HS-27A (cell line): ENCODE measurements around the gene CDRT15.
"Not testable (repeated sequence)": the region's sequence is repeated elsewhere in the genome, so short reads cannot be mapped to it uniquely, and the experiment has no call there.

ENCODE experiments used
- DNase-seq: peaks from one replicate; pipeline ENCODE4 v3.0.0-alpha.2; 2012; ENCODE audit warnings: low read depth, missing footprints

Gene CDRT15

DNA sequence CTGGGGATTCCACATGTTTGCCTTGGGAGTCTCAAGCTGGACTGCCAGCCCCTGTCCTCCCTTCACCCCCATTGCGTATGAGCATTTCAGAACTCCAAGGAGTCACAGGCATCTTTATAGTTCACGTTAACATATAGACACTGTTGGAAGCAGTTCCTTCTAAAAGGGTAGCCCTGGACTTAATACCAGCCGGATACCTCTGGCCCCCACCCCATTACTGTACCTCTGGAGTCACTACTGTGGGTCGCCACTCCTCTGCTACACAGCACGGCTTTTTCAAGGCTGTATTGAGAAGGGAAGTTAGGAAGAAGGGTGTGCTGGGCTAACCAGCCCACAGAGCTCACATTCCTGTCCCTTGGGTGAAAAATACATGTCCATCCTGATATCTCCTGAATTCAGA is 28.9 kb downstream of the CDRT15 start:
- DNase-seq: no peak

- DNase-seq: no peak
Observed at GRCh38 chr17:14206891-14207290, 29.8 kb downstream of the CDRT15 start.

- DNase-seq: no peak
Observed at GRCh38 chr17:14205992-14206461, 30.6 kb downstream of the CDRT15 start.

DNA sequence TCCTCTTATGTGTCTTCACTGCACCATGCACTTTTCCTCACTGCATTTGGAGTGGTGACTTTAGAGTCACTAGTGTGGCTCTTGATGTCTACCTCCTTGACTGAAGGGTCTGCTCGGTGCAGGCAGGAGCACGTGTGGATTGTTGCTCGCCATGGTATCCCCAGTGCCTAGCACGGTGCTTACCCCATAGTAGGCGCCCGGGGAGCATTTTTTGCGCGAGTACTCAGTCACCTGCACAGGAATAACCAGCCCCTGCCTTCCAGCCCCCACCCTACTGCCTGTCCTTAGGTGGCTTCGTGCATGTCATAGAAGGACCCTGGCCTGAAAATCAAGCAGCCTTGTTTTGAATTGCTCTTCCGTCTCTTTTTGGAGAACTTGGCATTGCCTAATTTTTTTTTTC is 31.3 kb downstream of the CDRT15 start:
- no peak for DNase-seq

DNA sequence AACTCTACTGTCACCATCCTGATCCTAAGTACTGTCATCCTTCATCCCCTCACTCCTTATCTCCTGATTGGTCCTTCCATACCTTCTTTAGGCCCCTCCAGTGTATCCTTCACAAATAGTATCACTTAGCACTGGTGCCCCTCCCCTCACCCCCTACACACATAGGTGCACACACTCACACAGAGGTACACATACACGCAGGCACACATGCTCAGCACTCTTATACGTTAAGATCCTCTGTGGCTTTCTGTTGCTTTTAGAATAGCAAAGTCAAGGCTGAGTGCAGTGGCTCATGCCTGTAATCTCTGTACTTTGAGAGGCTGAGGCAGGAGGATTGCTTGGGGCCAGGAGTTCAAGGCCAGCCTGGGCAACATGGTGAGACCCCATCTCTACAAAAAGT is 32.1 kb downstream of the CDRT15 start:
- DNase-seq: no peak

GRCh38 chr17:14204084-14204483 is 32.6 kb downstream of the CDRT15 start:
- no peak for DNase-seq

DNA sequence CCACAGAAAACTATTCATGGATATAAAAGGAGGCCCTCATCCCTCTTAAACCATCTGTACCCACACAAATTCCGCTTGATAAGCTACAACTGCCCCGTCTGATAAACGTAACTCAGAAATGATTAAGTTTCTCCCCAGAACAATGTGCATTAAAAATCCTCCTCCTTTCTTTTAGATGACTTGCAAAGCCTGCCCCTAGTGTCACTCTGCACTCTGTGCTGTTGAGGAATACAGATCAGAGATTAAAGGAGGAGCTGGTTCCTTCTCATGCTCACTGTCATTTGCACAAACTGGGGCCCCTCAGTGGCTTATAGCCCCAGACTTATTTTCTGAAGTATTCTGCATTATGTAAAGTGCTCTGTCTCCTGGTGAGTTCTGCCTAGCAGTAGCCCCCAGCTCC is 33.3 kb downstream of the CDRT15 start:
- no peak for DNase-seq

DNA sequence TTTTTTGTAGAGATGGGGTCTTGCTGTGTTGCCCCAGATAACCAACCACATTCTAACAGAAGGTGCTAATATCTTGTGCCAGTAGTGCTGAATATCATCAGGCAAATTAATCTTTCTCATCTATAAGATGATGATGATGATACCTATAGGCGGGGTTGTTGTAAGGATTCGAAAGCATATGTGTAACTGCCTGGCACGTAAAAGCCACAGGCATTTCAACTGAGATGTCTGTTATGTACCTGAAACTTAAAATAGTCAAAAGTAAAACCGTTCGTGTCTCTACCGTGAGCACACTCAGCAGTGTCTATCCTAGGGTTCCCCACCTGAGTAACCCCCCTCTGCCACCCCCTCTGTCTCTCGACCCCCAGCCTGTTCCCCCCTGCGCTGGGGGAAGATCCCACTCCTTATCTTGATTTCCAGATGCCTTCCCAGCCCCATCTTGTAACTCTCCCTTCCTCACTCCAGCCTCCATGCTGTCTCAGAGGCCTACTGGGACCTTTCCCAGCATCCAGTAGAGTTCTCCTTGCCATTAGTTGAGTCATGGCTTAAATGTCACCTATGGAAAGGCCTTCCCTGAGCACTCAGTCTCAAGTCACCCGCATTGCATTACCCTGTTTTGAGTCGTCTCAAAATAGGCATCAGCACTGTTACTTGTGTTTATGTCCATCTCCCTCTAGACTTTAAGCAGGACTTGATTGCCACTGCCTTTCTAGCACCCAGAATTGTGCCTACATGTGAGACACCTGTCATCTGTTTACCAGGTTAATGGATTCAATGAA is 34.1 kb downstream of the CDRT15 start:
- no peak for DNase-seq

DNA sequence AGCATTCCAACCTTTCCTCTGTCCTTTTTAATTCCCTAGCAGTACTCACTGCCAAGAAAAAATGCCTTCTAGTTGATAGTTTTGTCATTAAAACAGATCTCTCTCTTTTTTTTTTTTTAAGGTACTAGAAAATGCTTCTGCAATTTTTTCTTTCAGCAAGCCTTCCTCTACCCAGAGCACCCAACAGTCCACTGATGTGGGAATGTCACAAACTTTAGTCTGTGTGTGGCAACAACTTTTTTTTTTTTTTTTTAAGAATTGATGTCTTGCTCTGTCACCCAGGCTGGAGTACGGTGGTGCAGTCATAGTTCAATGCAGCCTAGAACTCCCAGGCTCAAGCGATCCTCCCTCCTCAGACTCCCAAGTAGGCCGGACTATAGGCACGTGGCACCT is 34.7 kb downstream of the CDRT15 start:
- DNase-seq: no peak

- DNase-seq: no peak
Observed at GRCh38 chr17:14201021-14201987, 35.4 kb downstream of the CDRT15 start.

DNA sequence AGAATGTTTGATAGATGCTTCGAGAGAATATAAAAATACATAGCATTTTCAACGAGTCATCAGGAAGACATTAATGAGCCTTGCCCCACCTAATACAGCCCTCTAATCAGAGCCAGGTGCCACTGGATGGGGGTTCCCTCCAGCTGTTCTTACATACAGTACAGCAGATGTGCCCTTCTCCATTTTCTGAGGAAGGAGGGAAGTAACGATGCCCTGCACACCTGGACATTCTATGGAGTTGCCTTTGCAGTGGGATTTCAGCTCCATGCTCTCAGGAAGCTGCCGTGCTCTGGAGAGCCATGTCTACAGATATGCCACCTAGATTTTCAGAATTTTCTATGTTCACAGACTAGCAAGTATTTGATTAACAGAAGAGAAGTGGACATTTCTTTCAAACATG is 36.3 kb downstream of the CDRT15 start:
- no peak for DNase-seq

DNA sequence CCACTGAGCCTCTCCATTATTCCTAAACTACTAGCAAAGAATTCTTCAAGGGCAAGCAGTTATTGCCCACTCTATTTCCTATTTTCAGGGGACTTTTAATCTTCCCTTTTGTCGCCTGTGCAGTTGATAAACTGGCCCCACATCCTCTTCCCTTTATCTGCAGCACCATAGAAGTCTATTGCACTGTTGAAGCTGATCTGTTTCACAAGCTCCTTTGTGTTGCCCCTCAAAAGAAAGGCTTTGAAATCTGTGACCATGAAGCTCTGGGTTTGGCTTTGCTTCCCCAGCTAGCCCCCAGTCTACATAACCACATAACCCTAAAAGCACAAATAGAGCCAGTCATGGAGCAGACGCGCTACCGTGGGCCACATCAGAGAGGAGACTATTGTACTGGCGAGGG is 37.1 kb downstream of the CDRT15 start:
- no peak for DNase-seq

- DNase-seq: no peak
Observed at GRCh38 chr17:14198575-14198974, 38.1 kb downstream of the CDRT15 start.

DNA sequence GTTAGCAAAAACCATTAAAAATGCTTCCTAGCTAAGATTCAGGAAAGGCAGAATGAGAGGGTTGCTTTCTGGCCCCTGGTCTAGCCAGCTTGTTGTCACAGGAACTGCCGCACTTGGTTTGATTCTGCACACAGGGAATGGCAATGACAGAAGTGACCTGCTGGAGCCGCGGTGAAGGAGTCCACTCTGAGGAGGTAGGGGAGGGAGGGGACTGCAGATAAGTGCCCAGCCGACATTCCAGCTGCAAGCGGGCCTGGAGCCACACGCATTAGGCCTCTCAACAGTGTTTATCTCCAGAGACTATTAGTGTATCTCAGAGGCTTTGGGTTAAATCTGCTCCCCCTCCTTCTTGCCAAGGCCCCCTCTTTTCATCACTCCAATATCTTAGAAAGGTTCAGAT is 38.6 kb downstream of the CDRT15 start:
- DNase-seq: no peak

DNA sequence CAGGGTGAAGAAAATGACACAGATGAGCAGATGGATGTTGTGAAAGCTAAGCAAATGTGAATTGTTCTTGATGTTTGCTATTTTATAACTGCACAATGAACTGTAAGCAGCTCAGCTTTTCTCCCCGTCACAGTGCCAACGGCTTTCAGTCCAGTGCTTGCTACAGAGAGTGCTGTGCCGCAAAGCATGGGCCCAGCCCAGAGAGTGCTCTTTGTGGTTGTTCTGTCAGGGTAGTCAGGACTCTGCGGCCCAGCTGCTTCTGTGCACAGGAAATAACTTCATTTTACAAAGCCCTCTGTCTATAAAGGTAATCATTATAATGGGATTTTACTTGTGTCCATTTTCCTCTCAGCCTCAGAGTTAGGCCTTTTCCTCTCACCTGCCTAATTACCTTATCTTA is 39.1 kb downstream of the CDRT15 start:
- DNase-seq: no peak

GRCh38 chr17:14197057-14197456 is 39.6 kb downstream of the CDRT15 start:
- no peak for DNase-seq

GRCh38 chr17:14196377-14196997 is 40.2 kb downstream of the CDRT15 start:
- DNase-seq: no peak

DNA sequence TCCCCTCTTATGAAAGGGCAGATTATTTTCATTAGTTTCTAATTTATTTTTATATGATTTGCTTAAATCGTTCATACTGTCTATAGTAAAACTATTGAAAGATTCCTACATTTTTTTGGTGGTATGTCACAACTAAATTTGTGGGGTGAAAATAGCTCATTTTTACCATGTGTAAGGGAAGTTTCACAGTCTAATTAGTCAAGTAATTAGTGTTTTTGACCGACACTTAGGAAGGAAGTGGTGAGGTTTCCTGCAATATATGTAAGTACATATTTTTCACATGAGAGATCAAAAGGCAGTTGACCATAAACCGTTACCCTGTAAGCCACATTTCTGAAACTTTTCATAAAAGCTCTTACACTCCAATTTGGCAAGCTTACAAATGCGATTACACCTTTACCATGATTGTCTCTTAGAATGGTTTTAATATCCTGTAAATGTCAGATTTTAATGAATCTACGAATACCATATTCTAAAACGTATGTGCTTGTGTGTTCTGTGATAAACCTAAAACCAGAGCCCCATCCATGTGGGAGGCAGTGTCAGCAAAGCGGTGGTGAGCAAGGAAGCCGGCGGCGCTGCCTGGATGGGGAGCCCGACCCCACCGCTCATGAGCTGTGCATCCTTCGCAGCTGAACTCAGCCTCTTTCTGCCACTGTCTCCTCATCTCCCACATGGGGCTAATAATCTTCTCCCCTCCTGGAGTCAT is 43.9 kb downstream of the CDRT15 start:
- not testable (repeated sequence) for DNase-seq

DNA sequence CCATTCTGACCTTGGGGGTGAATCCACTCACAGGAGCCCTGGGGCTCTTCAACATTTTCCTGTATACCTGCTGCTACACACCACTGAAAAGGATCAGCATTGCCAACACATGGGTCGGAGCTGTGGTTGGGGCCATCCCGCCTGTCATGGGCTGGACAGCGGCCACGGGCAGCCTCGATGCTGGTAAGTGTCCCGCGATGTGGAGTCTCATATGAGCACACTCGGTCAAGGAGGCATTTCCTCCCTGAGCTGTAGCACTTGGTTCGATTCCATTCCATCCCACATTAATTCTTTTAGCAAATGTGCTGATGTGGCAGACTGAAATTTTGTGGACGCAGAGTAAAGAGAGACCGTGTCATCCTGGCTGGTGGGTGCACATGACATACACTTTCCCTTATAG is 44.6 kb downstream of the CDRT15 start:
- not testable (repeated sequence) for DNase-seq

DNA sequence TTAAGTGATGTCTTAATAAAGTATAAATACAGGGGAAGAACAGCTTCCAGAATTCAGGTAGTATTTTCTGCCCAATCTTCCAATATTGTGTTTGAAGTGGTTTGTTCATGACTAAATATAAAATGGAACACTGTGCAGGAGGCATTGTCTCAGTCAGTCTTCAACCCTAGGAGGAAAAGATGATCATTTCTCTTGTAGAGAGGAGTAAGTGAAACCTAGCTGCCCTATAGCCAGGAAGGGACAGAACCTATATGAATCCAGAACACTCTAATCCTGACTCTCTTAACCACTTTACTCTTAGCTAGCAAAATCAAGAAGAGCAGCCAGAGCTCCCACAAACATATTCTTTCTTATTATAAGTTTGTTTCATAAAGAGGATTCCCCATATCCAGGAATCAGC is 45.2 kb downstream of the CDRT15 start:
- not testable (repeated sequence) for DNase-seq

DNA sequence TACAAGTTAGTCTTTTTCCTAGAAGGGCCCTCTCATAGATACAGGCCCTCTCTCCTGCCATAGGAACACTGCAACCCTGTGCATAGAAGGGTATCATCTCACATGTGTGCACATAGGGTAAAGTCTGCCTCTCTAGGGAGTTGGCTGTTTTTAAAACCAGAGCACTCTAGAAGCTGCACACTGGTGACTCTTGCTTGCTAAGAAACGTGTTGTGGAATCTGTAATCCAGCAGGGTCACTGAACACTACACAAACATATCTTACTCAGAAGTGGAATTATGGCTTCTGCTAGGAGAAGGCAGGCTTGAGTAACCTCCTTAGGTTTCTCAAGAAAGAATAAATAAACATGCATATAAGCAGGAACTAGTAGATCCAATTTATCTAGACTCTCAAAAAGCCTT is 45.9 kb downstream of the CDRT15 start:
- DNase-seq: not testable (repeated sequence)

GRCh38 chr17:14186443-14186842 is 50.2 kb downstream of the CDRT15 start:
- not testable (repeated sequence) for DNase-seq
